Measurements from ENCODE around the gene CSMD2.

Gene CSMD2

DNA sequence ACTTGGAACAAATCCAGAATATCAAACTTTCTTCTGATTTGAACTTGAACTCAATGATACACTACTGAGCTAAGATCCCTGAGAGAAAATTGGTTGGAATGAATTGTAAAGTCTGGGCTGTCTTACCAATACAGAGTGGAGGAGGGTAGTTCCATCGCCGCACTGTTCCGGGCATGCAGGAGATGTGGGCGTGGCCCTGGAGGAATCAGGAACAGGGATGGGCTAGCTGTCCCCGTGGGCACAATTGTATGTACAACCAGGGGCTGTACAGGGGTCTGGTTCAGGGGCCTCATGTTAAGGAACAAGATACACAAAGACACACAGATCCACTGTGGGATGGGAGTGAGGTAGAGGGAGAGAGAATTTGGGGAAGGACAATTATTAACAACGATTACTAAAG lies 548.2 kb downstream of the CSMD2 start:
- DNase-seq (ENCODE audit: low read depth in 3 of 3, low spot score in 1 of 3) = no peak

DNA sequence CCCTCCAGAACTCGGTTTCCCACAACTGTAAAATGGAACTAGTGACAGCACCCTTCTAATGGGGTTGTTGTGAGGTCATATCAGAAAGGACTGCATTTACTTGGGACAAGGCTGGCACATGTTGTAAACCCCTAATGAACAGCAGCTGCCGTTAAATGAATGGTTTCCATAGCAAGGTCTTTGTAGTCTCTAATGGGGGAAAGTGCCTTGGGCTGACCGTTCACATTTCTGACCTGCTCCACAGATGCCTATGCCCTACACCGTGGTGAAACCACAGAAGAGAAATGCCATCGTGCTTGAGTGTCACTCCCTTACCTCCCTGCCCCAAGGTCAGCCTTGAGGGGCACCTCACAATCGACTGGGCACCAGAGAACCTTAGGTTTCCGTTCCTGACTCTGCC lies 549.5 kb downstream of the CSMD2 start:
- no peak for DNase-seq (ENCODE audit: low read depth in 3 of 3, low spot score in 1 of 3)

DNA sequence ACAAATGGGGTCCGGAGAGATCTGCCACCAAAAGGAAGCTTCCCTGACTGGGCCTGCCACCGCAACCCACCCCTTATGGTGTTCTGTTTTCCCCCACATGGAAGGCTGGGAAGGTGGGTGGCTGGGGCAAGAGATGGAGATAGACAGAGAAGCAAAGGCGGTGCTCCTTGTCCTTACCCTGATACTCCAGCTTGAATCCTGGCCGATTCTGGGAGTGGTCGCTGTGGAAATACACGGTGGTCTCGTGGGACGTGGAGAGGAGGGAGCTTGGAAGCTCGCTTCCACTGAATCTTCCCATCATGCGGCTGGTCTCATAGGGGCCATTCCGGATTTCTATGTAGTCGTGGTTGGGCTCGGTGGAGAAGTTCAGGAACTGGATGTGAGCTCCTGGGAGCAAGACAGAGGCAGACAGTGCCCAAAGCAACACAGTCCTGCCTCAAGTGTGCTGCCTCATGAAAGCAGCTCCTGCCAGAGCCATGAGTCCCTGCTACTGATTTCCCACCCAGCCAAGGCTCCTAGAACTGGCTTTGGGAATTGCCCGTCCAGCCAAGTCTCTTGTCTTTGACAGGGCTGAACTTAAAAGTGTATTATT lies 554.1 kb downstream of the CSMD2 start:
- DNase-seq (ENCODE audit: low read depth in 3 of 3, low spot score in 1 of 3) = no peak

DNA sequence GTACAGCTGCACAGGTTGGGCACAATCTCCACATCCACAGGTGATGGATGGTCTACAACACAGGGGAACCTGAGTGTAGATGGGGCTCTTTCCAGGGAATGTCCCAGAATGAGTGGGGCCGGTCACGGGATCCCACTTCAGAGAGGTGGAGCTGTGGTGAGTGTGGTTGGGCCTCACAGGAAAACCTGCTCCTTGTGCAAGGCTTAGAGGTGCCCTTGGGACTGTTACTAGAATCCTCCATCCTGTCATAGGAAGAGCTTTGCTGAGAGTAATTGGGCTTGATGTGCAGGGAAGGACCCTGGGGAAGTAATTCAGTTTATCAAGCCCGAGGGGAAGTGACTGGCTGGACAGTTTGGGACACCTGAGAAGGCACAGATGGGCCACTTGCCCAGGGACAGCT lies 554.6 kb downstream of the CSMD2 start:
- DNase-seq (ENCODE audit: low read depth in 3 of 3, low spot score in 1 of 3) = no peak

DNA sequence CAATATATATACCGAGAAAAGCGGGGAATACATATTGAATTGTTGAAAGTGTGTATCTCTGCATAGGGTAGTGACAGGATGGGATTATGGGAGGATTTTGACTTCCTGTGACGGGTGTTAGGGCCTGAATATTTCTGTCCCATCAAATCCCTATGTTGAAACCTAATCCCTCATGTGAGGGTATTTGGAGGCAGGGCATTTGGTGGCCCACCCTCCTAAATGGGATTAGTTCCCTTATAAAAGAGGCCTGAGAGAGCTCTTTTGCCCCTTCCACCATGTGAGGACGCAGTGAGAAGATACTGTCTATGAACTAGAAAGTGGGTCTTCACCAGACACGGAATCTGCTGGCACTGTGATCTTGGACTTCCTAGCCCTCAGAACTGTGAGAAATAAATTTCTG lies 555.3 kb downstream of the CSMD2 start:
- DNase-seq (ENCODE audit: low read depth in 3 of 3, low spot score in 1 of 3) = no peak

DNA sequence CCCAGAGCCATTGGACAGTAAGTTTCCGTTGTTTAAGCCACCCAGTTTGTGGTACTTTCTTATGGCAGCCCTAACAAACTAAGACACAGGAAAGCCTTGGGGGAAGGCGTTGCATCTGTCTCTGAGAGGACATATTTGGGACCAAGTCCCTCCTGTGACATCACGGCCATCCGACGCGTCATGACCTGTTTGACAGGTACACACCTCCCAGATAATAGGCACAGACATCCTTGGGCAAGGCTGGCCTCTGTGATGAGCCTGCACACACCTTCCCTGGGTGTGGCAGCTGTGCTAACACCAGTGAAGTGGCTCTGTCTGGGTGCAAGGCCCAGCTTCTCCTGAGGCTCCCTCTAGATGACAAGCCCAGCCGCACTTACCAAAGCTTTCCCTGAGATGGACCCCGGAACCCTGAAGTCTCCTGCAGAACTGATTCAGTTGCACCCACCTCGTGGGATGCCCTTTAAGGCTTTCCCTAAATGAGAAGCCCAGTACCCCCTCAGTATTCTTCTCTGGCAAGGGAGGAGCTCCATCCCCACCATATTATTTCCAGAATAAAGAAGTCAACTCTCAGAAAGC lies 556.1 kb downstream of the CSMD2 start:
- DNase-seq (ENCODE audit: low read depth in 3 of 3, low spot score in 1 of 3) = no peak

DNA sequence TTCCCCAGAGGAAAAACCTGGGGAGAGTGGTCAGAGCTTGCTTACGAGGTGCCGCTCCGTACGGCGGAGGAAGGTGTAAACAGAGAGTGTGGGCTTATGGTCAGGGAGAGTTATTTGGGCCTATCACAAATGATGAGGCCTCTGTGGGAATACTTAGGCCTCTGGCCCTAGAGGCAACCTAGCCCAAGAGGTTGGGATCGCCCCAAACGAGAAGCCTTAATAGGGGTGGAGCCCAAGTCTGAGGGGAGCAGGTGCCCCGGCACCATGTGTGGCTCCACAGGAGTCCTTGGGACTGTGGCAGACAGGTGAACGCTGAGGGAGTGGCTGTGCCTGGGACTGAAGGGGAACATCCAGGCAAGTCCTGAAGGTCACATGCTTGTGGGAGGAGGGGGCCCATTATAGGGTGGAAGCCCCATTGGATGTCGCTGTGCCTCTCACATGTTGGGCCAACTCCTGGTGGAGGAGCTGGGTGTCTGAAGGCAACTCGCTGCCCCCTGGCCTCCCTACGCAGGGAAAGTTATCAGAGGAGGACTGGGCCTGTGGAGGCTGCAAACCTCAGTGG lies 557.5 kb downstream of the CSMD2 start:
- DNase-seq (ENCODE audit: low read depth in 3 of 3, low spot score in 1 of 3) = no peak

DNA sequence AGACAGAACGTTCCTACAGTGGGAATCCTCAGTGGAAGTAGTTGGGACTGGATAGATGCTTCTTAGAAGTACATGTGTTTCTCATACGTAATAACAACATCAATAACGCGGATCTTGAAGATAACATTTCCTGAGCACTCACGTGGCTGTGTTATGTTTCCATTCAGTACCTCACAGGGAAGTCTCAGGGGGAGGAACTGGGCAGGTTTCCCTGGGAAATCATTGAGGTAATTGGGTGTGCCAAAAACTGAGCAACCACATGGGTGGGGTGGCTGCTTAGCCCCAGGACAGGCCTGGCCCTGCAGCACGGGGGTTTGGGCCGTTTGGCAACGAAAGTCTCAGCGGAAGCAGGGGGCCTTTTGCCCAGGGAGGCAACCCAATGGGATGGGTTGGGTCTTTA lies 558.8 kb downstream of the CSMD2 start:
- no peak for DNase-seq (ENCODE audit: low read depth in 3 of 3, low spot score in 1 of 3)

DNA sequence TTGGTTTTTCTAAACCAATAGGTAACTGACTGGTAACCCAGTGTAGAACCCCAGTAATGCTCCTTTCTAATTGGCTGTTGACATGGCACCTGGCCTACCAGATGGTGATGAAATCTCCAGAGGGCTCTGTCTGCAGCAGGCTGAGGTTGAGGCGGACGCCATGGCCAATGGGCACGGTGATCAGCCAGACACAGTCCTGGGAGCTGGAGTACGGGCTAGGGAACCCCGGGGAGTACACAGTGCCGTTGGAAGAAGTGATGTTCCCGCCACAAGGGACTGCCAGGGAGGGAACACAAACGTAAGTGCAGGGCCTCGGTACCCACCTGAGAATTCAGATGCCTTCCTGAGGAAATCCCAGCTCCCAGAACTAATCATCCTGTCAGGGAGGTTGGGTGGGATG lies 562.8 kb downstream of the CSMD2 start:
- DNase-seq (ENCODE audit: low read depth in 3 of 3, low spot score in 1 of 3) = no peak

DNA sequence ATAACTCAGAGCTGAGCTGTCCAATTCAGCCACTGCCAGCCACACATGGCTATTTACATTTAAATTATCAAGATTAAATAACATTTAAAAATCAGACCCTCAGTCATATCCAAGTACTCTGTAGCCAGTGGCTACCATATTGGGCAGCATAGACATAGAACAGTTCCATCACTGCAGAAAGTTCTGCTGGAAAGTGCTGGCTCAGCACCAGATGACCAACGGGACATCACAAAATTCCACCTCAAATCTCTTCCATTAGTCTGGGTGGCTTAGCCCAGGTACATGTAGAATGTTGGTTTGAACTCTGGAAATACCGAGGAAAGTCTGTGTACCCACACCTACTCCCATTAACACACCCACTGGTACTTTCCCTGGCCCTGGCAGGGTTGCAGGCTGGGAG lies 563.3 kb downstream of the CSMD2 start:
- no peak for DNase-seq (ENCODE audit: low read depth in 3 of 3, low spot score in 1 of 3)

DNA sequence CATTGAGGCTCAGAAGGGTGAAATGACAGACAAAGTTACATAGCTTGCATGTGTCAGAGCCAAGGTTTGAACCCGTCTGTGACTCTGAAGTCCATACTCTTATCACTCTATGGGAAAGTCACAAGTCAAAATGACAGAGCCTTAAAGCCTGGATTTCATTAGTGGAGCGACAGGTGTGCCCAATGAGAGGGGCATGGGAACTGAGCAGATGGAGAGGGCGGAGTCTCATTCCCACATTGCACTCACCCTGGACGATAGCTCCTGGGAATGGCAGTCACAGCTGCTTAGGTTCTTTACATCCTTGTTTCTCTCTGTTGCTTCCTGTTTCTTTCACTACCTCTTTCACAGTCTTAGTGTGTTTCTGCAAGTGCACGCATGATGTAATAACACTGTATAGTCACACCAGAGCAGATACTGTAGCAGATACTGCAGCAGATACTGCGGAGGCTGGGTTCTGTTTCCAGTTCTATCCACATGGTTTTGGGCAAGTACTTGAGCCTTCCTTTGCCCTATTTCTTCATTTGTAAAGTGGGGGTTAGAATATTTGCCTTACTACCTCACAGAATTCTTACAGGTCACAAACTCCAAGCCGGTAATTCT lies 565.4 kb downstream of the CSMD2 start:
- DNase-seq (ENCODE audit: low read depth in 3 of 3, low spot score in 1 of 3) = no peak

DNA sequence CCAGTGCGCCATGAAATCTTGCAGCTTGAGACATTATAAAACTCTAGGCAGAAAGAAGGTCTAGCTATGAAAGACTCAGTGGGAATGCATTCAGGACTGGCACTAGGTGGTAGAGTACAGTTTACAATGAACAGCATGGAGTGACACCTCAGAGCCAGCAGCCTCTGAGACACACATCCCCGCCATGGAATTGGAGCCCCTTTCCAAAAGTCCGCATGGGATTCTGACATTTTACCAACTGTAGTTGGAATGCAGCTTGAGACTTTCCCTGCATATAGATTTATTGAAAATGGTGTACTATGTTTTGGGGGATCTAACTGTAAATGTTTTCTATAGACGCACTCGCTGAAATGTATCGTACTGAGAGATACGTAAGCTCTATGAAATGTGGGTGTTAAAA lies 576.3 kb downstream of the CSMD2 start:
- DNase-seq (ENCODE audit: low read depth in 3 of 3, low spot score in 1 of 3) = no peak

DNA sequence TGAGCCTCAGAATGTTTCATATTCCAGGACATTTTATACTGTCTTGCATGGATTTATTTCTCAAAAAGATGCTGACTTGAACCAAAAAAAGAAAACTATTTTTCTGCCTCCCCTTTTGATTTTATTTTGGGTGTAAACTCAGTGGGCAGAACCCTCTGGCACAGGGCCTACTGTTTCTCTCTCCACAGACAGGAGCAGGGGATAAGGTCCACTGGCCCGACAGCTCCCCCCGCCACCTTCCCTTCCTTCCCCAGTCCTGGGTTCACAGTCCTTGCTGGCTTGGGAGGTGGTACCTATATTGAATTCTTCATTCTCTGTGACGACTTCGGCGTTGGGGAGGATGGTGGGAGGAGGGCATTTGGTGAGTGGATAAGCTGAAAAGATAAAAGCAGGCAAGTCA lies 578.2 kb downstream of the CSMD2 start:
- no peak for DNase-seq (ENCODE audit: low read depth in 3 of 3, low spot score in 1 of 3)

DNA sequence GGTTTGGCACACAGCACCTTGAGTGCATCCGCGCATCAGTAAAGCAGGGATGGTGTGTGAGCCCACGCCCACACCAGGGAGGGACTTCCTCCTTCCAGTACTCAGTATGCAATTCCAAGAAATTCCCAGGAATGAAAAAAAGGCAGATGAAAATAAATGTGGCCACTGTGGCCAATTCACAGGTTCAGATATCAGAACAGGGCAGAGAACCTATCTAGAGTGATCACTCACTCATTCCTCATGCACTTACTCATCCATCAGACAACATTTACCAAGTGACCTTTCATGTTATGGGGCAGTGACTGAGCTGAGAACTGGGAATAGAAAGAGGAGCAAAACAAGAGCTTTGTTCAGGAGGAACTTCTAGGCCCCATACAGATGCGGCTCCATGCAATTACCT lies 578.9 kb downstream of the CSMD2 start:
- DNase-seq (ENCODE audit: low read depth in 3 of 3, low spot score in 1 of 3) = no peak

DNA sequence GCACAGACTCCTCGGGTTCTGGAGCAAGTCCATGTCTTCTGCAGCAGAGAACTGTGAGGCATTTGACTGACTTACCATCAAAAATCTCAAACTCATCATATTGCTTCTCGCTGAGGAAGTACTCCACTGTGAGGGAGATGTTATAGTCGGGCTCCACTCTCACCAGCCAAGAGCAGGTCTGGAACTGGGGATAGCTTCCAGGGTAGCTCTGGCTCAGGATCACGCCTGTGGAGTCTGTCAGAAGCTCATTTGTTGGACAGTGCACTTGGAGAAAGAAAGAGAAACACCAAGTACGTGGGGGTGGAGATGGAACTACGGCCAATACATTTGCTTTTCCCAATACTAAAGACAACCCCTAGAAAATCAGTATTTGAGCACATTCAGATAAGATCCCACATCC lies 581.5 kb downstream of the CSMD2 start:
- DNase-seq (ENCODE audit: low read depth in 3 of 3, low spot score in 1 of 3) = no peak

DNA sequence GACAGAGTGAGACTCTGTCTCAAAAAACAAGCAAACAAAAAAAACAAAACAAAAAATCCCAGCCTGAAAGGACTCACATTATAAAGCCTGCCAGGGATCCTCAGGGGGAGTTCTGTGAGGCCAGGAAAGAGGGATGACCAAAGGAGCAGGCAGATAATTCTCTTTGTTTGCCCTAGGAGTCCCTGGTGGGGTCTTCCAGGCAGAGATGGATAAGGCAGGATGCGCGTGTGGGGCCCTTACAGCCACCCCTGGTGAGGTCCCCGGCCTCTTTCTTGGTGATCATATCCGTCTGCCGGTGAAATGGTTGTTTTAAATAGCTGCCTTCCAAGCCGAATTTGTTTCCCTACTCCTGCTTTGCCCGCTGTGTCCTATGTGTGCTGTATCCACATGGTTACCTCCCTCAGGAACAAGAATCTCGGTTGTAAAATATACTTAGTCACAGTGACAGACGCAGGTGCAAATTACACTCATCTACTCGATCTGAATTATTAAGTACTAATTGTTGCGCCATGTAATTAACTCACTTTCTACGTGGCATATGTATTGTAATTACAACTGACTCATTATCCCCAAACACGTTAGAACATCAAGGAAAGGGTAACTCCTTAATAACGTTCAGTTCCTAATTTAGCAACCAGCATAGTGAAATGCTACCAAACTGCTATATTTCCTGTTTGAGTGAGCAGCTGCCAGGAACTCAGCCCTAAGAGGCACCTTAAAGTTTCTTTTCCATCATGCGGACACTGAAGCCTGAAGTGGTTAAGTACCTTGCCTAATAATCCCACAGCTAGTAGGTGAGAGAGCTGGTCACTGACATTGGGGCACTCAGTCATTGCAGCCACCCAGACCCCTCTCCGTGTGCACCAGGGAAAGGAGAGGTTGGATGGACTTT lies 586.2 kb downstream of the CSMD2 start:
- no peak for DNase-seq (ENCODE audit: low read depth in 3 of 3, low spot score in 1 of 3)

DNA sequence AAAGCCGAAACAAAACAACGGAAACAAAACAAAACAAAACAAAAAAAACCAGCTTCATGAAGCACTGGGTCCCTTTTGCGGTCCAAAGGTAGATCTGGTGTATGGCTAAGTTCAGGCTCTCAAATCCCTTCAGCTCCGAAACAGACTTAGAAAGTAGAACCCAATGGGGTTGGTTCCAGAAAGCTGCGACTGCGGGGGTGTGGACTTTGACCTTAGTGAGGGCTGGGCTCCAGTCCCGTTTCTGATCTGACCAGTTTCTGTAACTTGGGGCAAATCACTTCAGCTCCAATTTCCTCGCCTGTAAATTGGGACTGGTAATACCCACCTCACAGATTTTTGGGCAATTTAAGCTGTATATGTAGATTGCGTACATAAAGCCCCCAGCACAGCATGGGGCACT lies 587.4 kb downstream of the CSMD2 start:
- DNase-seq (ENCODE audit: low read depth in 3 of 3, low spot score in 1 of 3) = no peak

DNA sequence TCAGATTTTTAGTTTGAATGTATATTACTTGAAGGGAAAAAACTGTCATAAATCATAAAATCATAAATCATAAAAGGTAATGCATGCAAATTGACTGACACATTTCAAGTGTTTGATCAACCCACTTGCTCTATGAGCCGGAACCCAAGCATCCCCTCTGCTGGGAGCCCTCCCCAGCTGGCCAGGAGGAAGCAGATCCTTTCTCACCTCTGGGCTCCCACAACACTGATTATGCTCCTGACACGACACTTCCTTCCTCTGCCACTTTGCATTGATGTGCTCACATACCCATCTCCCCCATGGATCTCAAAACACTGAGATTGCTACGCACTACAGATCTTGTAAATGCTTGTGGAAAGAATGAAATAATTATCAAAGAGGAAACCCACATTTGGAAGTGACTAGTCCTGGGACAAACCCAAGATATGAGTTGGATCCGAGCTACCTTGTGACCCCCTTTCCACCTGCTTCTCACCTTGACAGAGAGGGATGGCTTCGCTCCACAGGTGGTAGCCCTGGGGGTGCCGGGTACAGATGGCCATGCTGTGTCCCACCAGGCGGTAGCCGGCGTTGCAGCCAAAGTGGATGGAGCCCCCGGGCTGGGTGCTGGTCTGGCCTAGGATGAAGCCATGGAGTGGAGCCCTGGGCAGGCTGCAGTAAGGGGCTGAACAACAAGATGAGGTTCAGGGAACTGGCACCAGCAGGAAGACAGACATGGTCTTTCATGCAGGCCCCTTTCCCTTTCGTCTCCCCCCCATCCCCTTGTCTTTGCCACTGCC lies 588.0 kb downstream of the CSMD2 start:
- DNase-seq (ENCODE audit: low read depth in 3 of 3, low spot score in 1 of 3) = no peak

DNA sequence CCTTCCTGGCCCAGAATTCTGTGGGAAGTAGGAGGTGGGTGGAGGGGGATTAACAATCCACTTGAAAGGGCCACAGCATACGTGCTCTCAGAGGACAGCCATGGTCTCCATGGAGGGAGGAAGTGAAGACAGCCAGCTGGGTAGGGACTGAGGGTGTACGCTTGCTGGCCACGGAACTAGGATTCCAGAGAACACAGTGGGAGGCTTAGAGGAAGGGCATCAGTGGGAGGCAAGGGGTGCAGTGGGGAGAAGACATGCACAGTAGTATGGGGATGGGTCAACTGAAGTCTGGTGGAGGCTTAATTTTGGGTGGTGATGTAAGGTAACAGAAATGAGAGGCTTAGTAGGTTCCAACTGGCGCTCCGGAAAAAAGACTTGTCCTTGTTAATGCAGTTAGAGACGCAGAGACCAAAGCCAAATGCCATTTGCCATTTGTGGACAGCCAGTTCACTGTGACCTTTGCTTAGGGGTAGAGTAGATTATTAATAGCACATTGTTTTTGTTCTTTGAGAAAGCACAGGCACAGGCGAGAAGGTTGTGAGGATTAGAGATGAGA lies 589.6 kb downstream of the CSMD2 start:
- no peak for DNase-seq (ENCODE audit: low read depth in 3 of 3, low spot score in 1 of 3)

DNA sequence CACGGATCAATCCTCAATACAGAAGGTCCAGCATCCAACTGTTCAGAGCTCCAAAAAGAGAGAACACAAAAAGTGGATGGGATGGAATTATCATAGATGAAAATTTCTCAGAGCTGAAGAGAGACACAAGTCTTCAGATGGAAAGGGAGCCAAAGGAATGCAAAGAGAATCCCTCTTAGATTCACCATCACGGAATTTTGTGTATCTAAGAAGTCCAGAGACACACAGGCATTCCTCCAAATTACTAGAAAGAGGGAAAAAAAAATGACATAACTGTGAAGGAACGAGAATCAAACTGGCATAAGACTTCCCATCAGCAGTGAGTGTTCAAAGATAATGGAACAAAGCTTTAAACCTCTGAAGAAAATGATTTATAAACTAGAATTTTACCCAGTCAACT lies 591.4 kb downstream of the CSMD2 start:
- no peak for DNase-seq (ENCODE audit: low read depth in 3 of 3, low spot score in 1 of 3)

DNA sequence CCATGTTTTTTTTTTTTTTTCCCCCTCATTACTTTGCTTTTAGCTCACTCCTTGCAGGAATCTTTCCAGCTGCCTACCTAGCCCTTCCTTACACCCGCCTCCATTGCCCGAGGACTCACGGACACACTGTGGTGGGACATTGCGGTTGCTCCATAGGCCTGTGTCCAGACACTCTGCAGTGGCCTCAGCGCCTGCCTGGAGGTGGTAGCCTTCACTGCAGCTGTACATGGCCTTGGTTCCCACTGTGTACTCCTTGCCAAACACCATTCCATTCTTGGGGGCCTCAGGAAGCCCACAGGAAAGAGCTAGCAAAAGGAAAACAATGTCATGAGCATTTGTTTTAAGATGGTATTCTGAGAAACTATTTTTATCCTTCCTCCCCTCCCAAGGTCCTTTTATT lies 592.6 kb downstream of the CSMD2 start:
- no peak for DNase-seq (ENCODE audit: low read depth in 3 of 3, low spot score in 1 of 3)
